Measurements from ENCODE around the gene C3. TPM values are rescaled to one million over a fixed set of nuclear protein-coding genes. Genes with fewer than 3 reads are reported as not detected.
A peak's percentile ranks its signal among the peaks of the same experiment; 100 is the strongest.

The C3 gene
- total and polyA plus RNA-seq, 2 of the 13 experiments (the other 11 are each of a cell fraction or from before 2014, with no cell fraction given): 1,455 to 6,272 TPM

DNA sequence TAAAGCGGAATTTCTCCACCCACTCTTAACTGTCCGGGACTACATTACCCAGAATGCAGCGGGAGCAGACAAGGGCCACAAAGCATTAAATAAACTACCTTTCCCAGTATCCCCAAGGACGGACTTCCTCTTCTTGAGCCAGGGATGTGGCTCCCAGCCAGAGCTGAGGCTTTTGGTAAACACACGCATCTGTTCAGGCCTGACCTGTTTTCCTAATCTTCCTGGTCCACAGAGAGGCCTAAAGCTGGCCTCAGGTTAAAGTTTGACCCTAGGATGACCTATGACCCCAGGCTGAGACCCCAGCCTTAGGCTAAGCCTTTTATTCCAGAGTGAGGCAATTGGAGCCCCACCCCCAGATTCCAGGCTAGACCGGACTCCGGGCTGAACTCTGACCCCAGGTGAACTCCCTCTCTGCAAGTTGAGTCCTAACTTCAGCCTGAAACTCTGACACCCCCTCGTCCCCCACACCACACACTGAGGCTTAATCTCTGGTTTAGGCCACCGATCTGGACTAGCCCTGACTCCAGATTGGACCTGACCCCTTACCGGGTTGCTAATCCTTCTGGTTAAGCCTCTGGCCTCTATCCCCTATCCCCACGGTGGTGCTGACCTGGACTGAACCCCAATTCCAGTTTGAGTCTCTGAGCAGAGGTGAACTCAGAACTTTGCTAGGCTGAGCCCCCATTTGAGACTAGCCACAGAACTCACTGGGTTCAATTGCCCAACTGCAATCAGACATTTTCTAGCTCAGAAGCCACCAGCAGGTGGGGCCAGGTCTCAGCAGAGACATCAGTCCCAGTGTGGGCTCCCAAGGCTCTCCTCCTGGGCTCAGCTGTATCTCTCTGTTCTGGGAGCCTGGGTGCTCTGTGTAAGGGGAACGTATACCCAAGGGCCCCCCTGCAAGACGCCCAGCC lies 17.7 kb upstream of the C3 start (continued):
- TF ChIP-seq, protein P1, sequence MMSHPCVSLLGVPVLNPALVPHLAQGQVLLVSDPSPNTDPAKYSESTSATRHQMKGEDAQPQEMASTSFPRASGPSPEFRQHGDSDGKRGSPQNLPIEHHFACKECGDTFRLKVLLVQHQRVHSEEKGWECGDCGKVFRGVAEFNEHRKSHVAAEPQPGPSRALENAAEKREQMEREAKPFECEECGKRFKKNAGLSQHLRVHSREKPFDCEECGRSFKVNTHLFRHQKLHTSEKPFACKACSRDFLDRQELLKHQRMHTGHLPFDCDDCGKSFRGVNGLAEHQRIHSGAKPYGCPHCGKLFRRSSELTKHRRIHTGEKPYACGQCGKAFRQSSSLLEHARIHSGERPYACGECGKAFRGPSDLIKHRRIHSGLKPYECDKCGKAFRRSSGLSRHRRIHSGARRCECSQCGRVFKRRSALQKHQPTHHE (CRISPR knock-in tag; IDR thresholded peaks at IDR 0.05; ENCODE audit: borderline replicate concordance): 0 out of 2 replicates have a peak, but pooled peaks have one; percentile 21
- TF ChIP-seq, protein P2, sequence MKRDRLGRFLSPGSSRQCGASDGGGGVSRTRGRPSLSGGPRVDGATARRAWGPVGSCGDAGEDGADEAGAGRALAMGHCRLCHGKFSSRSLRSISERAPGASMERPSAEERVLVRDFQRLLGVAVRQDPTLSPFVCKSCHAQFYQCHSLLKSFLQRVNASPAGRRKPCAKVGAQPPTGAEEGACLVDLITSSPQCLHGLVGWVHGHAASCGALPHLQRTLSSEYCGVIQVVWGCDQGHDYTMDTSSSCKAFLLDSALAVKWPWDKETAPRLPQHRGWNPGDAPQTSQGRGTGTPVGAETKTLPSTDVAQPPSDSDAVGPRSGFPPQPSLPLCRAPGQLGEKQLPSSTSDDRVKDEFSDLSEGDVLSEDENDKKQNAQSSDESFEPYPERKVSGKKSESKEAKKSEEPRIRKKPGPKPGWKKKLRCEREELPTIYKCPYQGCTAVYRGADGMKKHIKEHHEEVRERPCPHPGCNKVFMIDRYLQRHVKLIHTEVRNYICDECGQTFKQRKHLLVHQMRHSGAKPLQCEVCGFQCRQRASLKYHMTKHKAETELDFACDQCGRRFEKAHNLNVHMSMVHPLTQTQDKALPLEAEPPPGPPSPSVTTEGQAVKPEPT (CRISPR knock-in tag; IDR thresholded peaks at IDR 0.05; ENCODE audit: low read depth): no peak
- TF ChIP-seq DPF2 (CRISPR knock-in tag; IDR thresholded peaks at IDR 0.05; ENCODE audit: borderline replicate concordance, low read depth) (no peak), ZNF256 (CRISPR knock-in tag; conservative IDR thresholded peaks at IDR 0.05) (no peak), MZF1 (CRISPR knock-in tag; IDR thresholded peaks at IDR 0.05; ENCODE audit: borderline replicate concordance) (no peak), EP300 (IDR thresholded peaks at IDR 0.05; ENCODE audit: low read depth in 2 of 2, low read length in 2 of 2) (peak in 1 of 2 experiments; percentile 39; a peak in 1 of 4 replicates), EP300 (CRISPR knock-in tag; IDR thresholded peaks at IDR 0.05; ENCODE audit: borderline replicate concordance) (no peak; the same call in 1 of the 2 replicates), ZNF124 (CRISPR knock-in tag; IDR thresholded peaks at IDR 0.05) (peak; percentile 29; the same call in 1 of the 2 replicates), SRY (CRISPR knock-in tag; IDR thresholded peaks at IDR 0.05) (0 out of 2 replicates have a peak, but pooled peaks have one; percentile 54), RBM39 (IDR thresholded peaks at IDR 0.05; ENCODE audit: low read depth, low read length, poor library complexity, severe bottlenecking) (peak; percentile 41), ZNF343 (CRISPR knock-in tag; IDR thresholded peaks at IDR 0.05) (no peak), ZNF205 (CRISPR knock-in tag; IDR thresholded peaks at IDR 0.05) (peak; percentile 73; the same call in 1 of the 2 replicates), HOXA3 (CRISPR knock-in tag; IDR thresholded peaks at IDR 0.05) (peak; percentile 18; the same call in 1 of the 2 replicates), ZNF619 (CRISPR knock-in tag; IDR thresholded peaks at IDR 0.05) (0 out of 2 replicates have a peak, but pooled peaks have one; percentile 65), KDM5A (IDR thresholded peaks at IDR 0.05; ENCODE audit: borderline replicate concordance, low read length) (0 out of 2 replicates have a peak, but pooled peaks have one; percentile 38), CREB1 (IDR thresholded peaks at IDR 0.05) (no peak), CREB1 (CRISPR knock-in tag; IDR thresholded peaks at IDR 0.05) (peak; percentile 88), SPEN (CRISPR knock-in tag; IDR thresholded peaks at IDR 0.05; ENCODE audit: low read depth) (peak; percentile 66; the same call in 1 of the 2 replicates), RARA (CRISPR knock-in tag; IDR thresholded peaks at IDR 0.05) (peak; percentile 87), ZFP1 (CRISPR knock-in tag; IDR thresholded peaks at IDR 0.05) (peak; percentile 53; the same call in 1 of the 2 replicates), MTF1 (CRISPR knock-in tag; IDR thresholded peaks at IDR 0.05) (no peak), BCL6 (CRISPR knock-in tag; IDR thresholded peaks at IDR 0.05) (peak; percentile 41; the same call in 1 of the 2 replicates)
- TF ChIP-seq, protein P3, sequence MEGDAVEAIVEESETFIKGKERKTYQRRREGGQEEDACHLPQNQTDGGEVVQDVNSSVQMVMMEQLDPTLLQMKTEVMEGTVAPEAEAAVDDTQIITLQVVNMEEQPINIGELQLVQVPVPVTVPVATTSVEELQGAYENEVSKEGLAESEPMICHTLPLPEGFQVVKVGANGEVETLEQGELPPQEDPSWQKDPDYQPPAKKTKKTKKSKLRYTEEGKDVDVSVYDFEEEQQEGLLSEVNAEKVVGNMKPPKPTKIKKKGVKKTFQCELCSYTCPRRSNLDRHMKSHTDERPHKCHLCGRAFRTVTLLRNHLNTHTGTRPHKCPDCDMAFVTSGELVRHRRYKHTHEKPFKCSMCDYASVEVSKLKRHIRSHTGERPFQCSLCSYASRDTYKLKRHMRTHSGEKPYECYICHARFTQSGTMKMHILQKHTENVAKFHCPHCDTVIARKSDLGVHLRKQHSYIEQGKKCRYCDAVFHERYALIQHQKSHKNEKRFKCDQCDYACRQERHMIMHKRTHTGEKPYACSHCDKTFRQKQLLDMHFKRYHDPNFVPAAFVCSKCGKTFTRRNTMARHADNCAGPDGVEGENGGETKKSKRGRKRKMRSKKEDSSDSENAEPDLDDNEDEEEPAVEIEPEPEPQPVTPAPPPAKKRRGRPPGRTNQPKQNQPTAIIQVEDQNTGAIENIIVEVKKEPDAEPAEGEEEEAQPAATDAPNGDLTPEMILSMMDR (CRISPR knock-in tag; IDR thresholded peaks at IDR 0.05): peak; percentile 92
- TF ChIP-seq, protein P4, sequence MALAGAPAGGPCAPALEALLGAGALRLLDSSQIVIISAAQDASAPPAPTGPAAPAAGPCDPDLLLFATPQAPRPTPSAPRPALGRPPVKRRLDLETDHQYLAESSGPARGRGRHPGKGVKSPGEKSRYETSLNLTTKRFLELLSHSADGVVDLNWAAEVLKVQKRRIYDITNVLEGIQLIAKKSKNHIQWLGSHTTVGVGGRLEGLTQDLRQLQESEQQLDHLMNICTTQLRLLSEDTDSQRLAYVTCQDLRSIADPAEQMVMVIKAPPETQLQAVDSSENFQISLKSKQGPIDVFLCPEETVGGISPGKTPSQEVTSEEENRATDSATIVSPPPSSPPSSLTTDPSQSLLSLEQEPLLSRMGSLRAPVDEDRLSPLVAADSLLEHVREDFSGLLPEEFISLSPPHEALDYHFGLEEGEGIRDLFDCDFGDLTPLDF (CRISPR knock-in tag; IDR thresholded peaks at IDR 0.05): no peak
